Panc1 (cell line): ENCODE results near the gene PAWR.

Experiments used
- CTCF ChIP-seq: fragments of 450-650 bp; IDR thresholded peaks from 2 replicates; pipeline ENCODE4 v1.5.1; 2017; ENCODE audit warnings: mild to moderate bottlenecking
- POLR2AphosphoS5 ChIP-seq: IDR thresholded peaks from 2 replicates; pipeline ENCODE4 v1.6.1; 2012; ENCODE audit warnings: mild to moderate bottlenecking, low read depth, low read length, moderate library complexity
- SIN3A ChIP-seq: IDR thresholded peaks from 2 replicates; pipeline ENCODE4 v1.6.1; 2012; ENCODE audit warnings: low read depth, mild to moderate bottlenecking, low read length, moderate library complexity, borderline replicate concordance; ENCODE audit not compliant: insufficient read depth

- no peak for TF ChIP-seq CTCF
- TF ChIP-seq POLR2AphosphoS5, result no peak
- no peak for TF ChIP-seq SIN3A
These were observed 46.9 kb downstream of the PAWR start for GRCh38 chr12:79643821-79644220.
